Activated naive CD8-positive, alpha-beta T cell treated with anti-CD3 and anti-CD28 coated beads, Interleukin-2, amount 50 U/mL, for 24 hours (primary cell): ENCODE data around the gene PTS.

ENCODE experiments used
- ATAC-seq: fragments of 150-1000 bp; cut with Tn5 transposase; one replicate; pipeline ENCODE4 v1.10.0; 2021
- DNase-seq: peaks from one replicate; pipeline ENCODE4 v3.0.0; 2021
- H3K27ac Mint-ChIP-seq: one replicate; pipeline ENCODE4 v1.8.0; 2021; ENCODE audit warnings: mild to moderate bottlenecking, mixed read lengths
- H3K27me3 Mint-ChIP-seq: one replicate; pipeline ENCODE4 v1.8.0; 2021; ENCODE audit warnings: mixed read lengths
- H3K36me3 Mint-ChIP-seq: one replicate; pipeline ENCODE4 v1.8.0; 2021; ENCODE audit warnings: low read depth, mixed read lengths
- H3K4me1 Mint-ChIP-seq: one replicate; pipeline ENCODE4 v1.8.0; 2021; ENCODE audit warnings: mixed read lengths
- H3K4me3 Mint-ChIP-seq: one replicate; pipeline ENCODE4 v1.8.0; 2021; ENCODE audit warnings: mild to moderate bottlenecking, moderate library complexity, mixed read lengths
- H3K9me3 Mint-ChIP-seq: one replicate; pipeline ENCODE4 v1.8.0; 2021; ENCODE audit warnings: mixed read lengths

The PTS gene

GRCh38 chr11:112265659-112266409 is 39.6 kb downstream of the PTS start:
- Mint-ChIP-seq H3K4me3 (no peak overlapping the region), H3K36me3 (no peaks in the 10 kb centered on the region), H3K27ac (no peak overlapping the region), H3K4me1 (no peaks in the 10 kb centered on the region), H3K9me3 (no peaks in the 10 kb centered on the region), H3K27me3 (no peaks in the 10 kb centered on the region)
- DNase-seq, result no peak
- ATAC-seq, result no peak

- no peaks in the 10 kb centered on the region for H3K27me3 Mint-ChIP-seq
- no peak overlapping the region for H3K27ac Mint-ChIP-seq
- no peaks in the 10 kb centered on the region for H3K9me3 Mint-ChIP-seq
- H3K36me3 Mint-ChIP-seq, result no peaks in the 10 kb centered on the region
- DNase-seq, result no peak
- ATAC-seq, result no peak
- H3K4me1 Mint-ChIP-seq, result no peaks in the 10 kb centered on the region
- H3K4me3 Mint-ChIP-seq, result no peak overlapping the region
These were observed 40.2 kb downstream of the PTS start for GRCh38 chr11:112266410-112266778.

- Mint-ChIP-seq H3K4me3 (no peak overlapping the region), H3K27me3 (no peaks in the 10 kb centered on the region), H3K27ac (no peak overlapping the region), H3K36me3 (no peaks in the 10 kb centered on the region), H3K9me3 (no peaks in the 10 kb centered on the region), H3K4me1 (no peaks in the 10 kb centered on the region)
- ATAC-seq (no peak), DNase-seq (no peak)
These were observed 41.0 kb downstream of the PTS start for GRCh38 chr11:112267188-112267591.

GRCh38 chr11:112268406-112268805 is 42.2 kb downstream of the PTS start:
- ATAC-seq, result no peak
- Mint-ChIP-seq H3K9me3 (no peaks in the 10 kb centered on the region), H3K27me3 (no peaks in the 10 kb centered on the region), H3K4me1 (no peaks in the 10 kb centered on the region), H3K27ac (no peak overlapping the region), H3K4me3 (no peak overlapping the region), H3K36me3 (no peaks in the 10 kb centered on the region)
- DNase-seq, result no peak

- DNase-seq (no peak), ATAC-seq (no peak)
- Mint-ChIP-seq H3K4me1 (no peaks in the 10 kb centered on the region), H3K27me3 (no peaks in the 10 kb centered on the region), H3K27ac (no peak overlapping the region), H3K9me3 (no peaks in the 10 kb centered on the region), H3K36me3 (no peaks in the 10 kb centered on the region), H3K4me3 (no peak overlapping the region)
These were observed 42.9 kb downstream of the PTS start for GRCh38 chr11:112269139-112269538.

- Mint-ChIP-seq H3K27me3 (no peaks in the 10 kb centered on the region), H3K36me3 (no peaks in the 10 kb centered on the region), H3K9me3 (no peaks in the 10 kb centered on the region), H3K4me3 (no peak overlapping the region), H3K4me1 (no peaks in the 10 kb centered on the region), H3K27ac (no peak overlapping the region)
- DNase-seq (no peak), ATAC-seq (no peak)
These were observed 44.4 kb downstream of the PTS start for GRCh38 chr11:112270551-112271180.

- H3K9me3 Mint-ChIP-seq, result no peaks in the 10 kb centered on the region
- no peaks in the 10 kb centered on the region for H3K36me3 Mint-ChIP-seq
- H3K4me1 Mint-ChIP-seq, result no peaks in the 10 kb centered on the region
- ATAC-seq (no peak), DNase-seq (no peak)
- H3K27ac Mint-ChIP-seq, result no peak overlapping the region
- H3K27me3 Mint-ChIP-seq, result no peaks in the 10 kb centered on the region
- no peak overlapping the region for H3K4me3 Mint-ChIP-seq
These were observed 45.0 kb downstream of the PTS start for GRCh38 chr11:112271242-112271641.

GRCh38 chr11:112273066-112273465 is 46.8 kb downstream of the PTS start:
- no peak for DNase-seq
- Mint-ChIP-seq H3K27me3 (no peaks in the 10 kb centered on the region), H3K4me3 (no peak overlapping the region), H3K36me3 (no peaks in the 10 kb centered on the region), H3K27ac (no peak overlapping the region), H3K9me3 (no peaks in the 10 kb centered on the region), H3K4me1 (no peaks in the 10 kb centered on the region)
- no peak for ATAC-seq

GRCh38 chr11:112274007-112274783 is 48.0 kb downstream of the PTS start:
- H3K36me3 Mint-ChIP-seq, result no peaks in the 10 kb centered on the region
- H3K4me1 Mint-ChIP-seq, result no peaks in the 10 kb centered on the region
- H3K27ac Mint-ChIP-seq, result no peak overlapping the region
- ATAC-seq, result peak; percentile 15
- H3K27me3 Mint-ChIP-seq, result no peaks in the 10 kb centered on the region
- H3K4me3 Mint-ChIP-seq, result no peak overlapping the region
- H3K9me3 Mint-ChIP-seq, result no peaks in the 10 kb centered on the region
- no peak for DNase-seq

- no peaks in the 10 kb centered on the region for H3K36me3 Mint-ChIP-seq
- peaks cover 8% of the 10 kb centered on the region for H3K4me1 Mint-ChIP-seq
- H3K27me3 Mint-ChIP-seq, result no peaks in the 10 kb centered on the region
- ATAC-seq (no peak), DNase-seq (no peak)
- no peaks in the 10 kb centered on the region for H3K9me3 Mint-ChIP-seq
- H3K4me3 Mint-ChIP-seq, result no peak overlapping the region
- H3K27ac Mint-ChIP-seq, result no peak overlapping the region
These were observed 50.8 kb downstream of the PTS start for GRCh38 chr11:112277029-112277428.

GRCh38 chr11:112277941-112278340 is 51.7 kb downstream of the PTS start:
- DNase-seq (no peak), ATAC-seq (no peak)
- H3K27ac Mint-ChIP-seq, result no peak overlapping the region
- H3K4me3 Mint-ChIP-seq, result no peak overlapping the region
- H3K4me1 Mint-ChIP-seq, result peaks cover 8% of the 10 kb centered on the region
- no peaks in the 10 kb centered on the region for H3K36me3 Mint-ChIP-seq
- no peaks in the 10 kb centered on the region for H3K9me3 Mint-ChIP-seq
- no peaks in the 10 kb centered on the region for H3K27me3 Mint-ChIP-seq

GRCh38 chr11:112278803-112279202 is 52.6 kb downstream of the PTS start:
- Mint-ChIP-seq H3K4me3 (no peak overlapping the region), H3K27me3 (no peaks in the 10 kb centered on the region), H3K27ac (no peak overlapping the region), H3K4me1 (peaks cover 8% of the 10 kb centered on the region), H3K36me3 (no peaks in the 10 kb centered on the region), H3K9me3 (no peaks in the 10 kb centered on the region)
- DNase-seq (no peak), ATAC-seq (no peak)

- peaks cover 8% of the 10 kb centered on the region for H3K4me1 Mint-ChIP-seq
- H3K27ac Mint-ChIP-seq, result no peak overlapping the region
- H3K4me3 Mint-ChIP-seq, result peak overlapping the region; percentile 80
- ATAC-seq (peak; percentile 29), DNase-seq (peak; percentile 84)
- no peaks in the 10 kb centered on the region for H3K9me3 Mint-ChIP-seq
- no peaks in the 10 kb centered on the region for H3K36me3 Mint-ChIP-seq
- no peaks in the 10 kb centered on the region for H3K27me3 Mint-ChIP-seq
These were observed 53.7 kb downstream of the PTS start for GRCh38 chr11:112279901-112280267.

- ATAC-seq, result peak; percentile 89
- H3K27me3 Mint-ChIP-seq, result no peaks in the 10 kb centered on the region
- no peaks in the 10 kb centered on the region for H3K36me3 Mint-ChIP-seq
- peaks cover 8% of the 10 kb centered on the region for H3K4me1 Mint-ChIP-seq
- peak overlapping the region; percentile 6 for H3K27ac Mint-ChIP-seq
- DNase-seq, result peak; percentile 54
- H3K4me3 Mint-ChIP-seq, result peak overlapping the region; percentile 80
- no peaks in the 10 kb centered on the region for H3K9me3 Mint-ChIP-seq
These were observed 54.3 kb downstream of the PTS start for GRCh38 chr11:112280268-112281126.
